H9 (cell line): ENCODE measurements around the gene FLACC1. TPM values are rescaled to one million over a fixed set of nuclear protein-coding genes. Genes with fewer than 3 reads are reported as not detected.

Experiments used
- DNase-seq: peaks from one replicate; pipeline ENCODE4 v3.0.0-alpha.2; 2017
- H2AFZ ChIP-seq: one replicate; pipeline ENCODE4 v1.6.1; 2013; ENCODE audit warnings: mild to moderate bottlenecking, low read length, control low read depth, moderate library complexity
- H2AK5ac ChIP-seq: 2 replicates; pipeline ENCODE4 v1.6.1; 2013; ENCODE audit warnings: low read length, control low read depth, mixed read lengths; ENCODE audit not compliant: insufficient read length
- H2BK120ac ChIP-seq: one replicate; pipeline ENCODE4 v1.6.1; 2013; ENCODE audit warnings: low read depth, mild to moderate bottlenecking, low read length, control low read depth, inconsistent platforms; ENCODE audit not compliant: poor library complexity, severe bottlenecking
- H2BK12ac ChIP-seq: 2 replicates; pipeline ENCODE4 v1.6.1; 2013; ENCODE audit warnings: low read length, control low read depth, mixed read lengths, low read depth; ENCODE audit not compliant: insufficient read length
- H2BK15ac ChIP-seq: 2 replicates; pipeline ENCODE4 v1.6.1; 2013; ENCODE audit warnings: low read depth, low read length, control low read depth
- H2BK20ac ChIP-seq: one replicate; pipeline ENCODE4 v1.6.1; 2013; ENCODE audit warnings: low read depth, mild to moderate bottlenecking, low read length, control low read depth, inconsistent platforms; ENCODE audit not compliant: poor library complexity, severe bottlenecking
- H2BK5ac ChIP-seq: 2 replicates; pipeline ENCODE4 v1.6.1; 2013; ENCODE audit warnings: low read length, control low read depth, mixed read lengths; ENCODE audit not compliant: insufficient read length
- H3K14ac ChIP-seq: 2 replicates; pipeline ENCODE4 v1.6.1; 2013; ENCODE audit warnings: low read length, control low read depth; ENCODE audit not compliant: insufficient read depth
- H3K18ac ChIP-seq: 2 replicates; pipeline ENCODE4 v1.6.1; 2013; ENCODE audit warnings: low read depth, mild to moderate bottlenecking, mixed read lengths, low read length, control low read depth; ENCODE audit not compliant: insufficient read length
- H3K23ac ChIP-seq: 2 replicates; pipeline ENCODE4 v1.6.1; 2013; ENCODE audit warnings: low read length, control low read depth, mixed read lengths, low read depth; ENCODE audit not compliant: insufficient read length
- H3K23me2 ChIP-seq: 2 replicates; pipeline ENCODE4 v1.6.1; 2013; ENCODE audit warnings: low read depth, mild to moderate bottlenecking, mixed read lengths, low read length, control low read depth; ENCODE audit not compliant: insufficient read length, poor library complexity, severe bottlenecking
- H3K27ac ChIP-seq: 2 replicates; pipeline ENCODE4 v1.5.1; 2013; ENCODE audit warnings: low read length, control low read depth, mixed read lengths, low read depth; ENCODE audit not compliant: insufficient read length
- H3K27me3 ChIP-seq: 2 replicates; pipeline ENCODE4 v1.6.1; 2013; ENCODE audit warnings: low read length, control low read depth, inconsistent platforms; ENCODE audit not compliant: insufficient read depth
- H3K4ac ChIP-seq: 2 replicates; pipeline ENCODE4 v1.6.1; 2013; ENCODE audit warnings: low read depth, mild to moderate bottlenecking, control low read depth, inconsistent platforms, low read length, moderate library complexity
- H3K4me1 ChIP-seq: 2 replicates; pipeline ENCODE4 v1.6.1; 2013; ENCODE audit warnings: low read length, control low read depth, inconsistent platforms; ENCODE audit not compliant: insufficient read depth
- H3K4me2 ChIP-seq: 2 replicates; pipeline ENCODE4 v1.6.1; 2013; ENCODE audit warnings: low read length, control low read depth, mixed read lengths; ENCODE audit not compliant: insufficient read length, insufficient read depth
- H3K56ac ChIP-seq: 2 replicates; pipeline ENCODE4 v1.6.1; 2013; ENCODE audit warnings: low read depth, mild to moderate bottlenecking, mixed read lengths, low read length, control low read depth; ENCODE audit not compliant: insufficient read length
- H3K79me1 ChIP-seq: 2 replicates; pipeline ENCODE4 v1.6.1; 2013; ENCODE audit warnings: low read depth, mild to moderate bottlenecking, moderate library complexity, low read length, control low read depth, inconsistent platforms; ENCODE audit not compliant: insufficient read depth, poor library complexity, severe bottlenecking
- H3K79me2 ChIP-seq: 2 replicates; pipeline ENCODE4 v1.6.1; 2013; ENCODE audit warnings: low read length, control low read depth, inconsistent platforms; ENCODE audit not compliant: insufficient read depth
- H3K9ac ChIP-seq: 2 replicates; pipeline ENCODE4 v1.6.1; 2013; ENCODE audit warnings: low read length, control low read depth, mixed read lengths; ENCODE audit not compliant: insufficient read length; ENCODE audit errors: extremely low read depth
- H3K9me3 ChIP-seq: one replicate; pipeline ENCODE4 v1.6.1; 2013; ENCODE audit warnings: low read depth, low read length, inconsistent platforms; ENCODE audit not compliant: control insufficient read depth
- H3T11ph ChIP-seq: one replicate; pipeline ENCODE4 v1.6.1; 2013; ENCODE audit warnings: mild to moderate bottlenecking, low read length, control low read depth, inconsistent platforms
- H4K20me1 ChIP-seq: one replicate; pipeline ENCODE4 v1.6.1; 2013; ENCODE audit not compliant: control insufficient read depth, insufficient read length, insufficient read depth
- H4K5ac ChIP-seq: 2 replicates; pipeline ENCODE4 v1.6.1; 2013; ENCODE audit warnings: low read depth, mild to moderate bottlenecking, mixed read lengths, low read length, control low read depth; ENCODE audit not compliant: insufficient read length
- H4K8ac ChIP-seq: replicated peaks from 2 replicates; pipeline ENCODE4 v1.6.1; 2013; ENCODE audit warnings: low read length, control low read depth, mixed read lengths, low read depth; ENCODE audit not compliant: insufficient read length
- H4K91ac ChIP-seq: 2 replicates; pipeline ENCODE4 v1.6.1; 2013; ENCODE audit warnings: low read depth, mild to moderate bottlenecking, moderate library complexity, mixed read lengths, low read length, control low read depth; ENCODE audit not compliant: insufficient read length
- H3K27ac Mint-ChIP-seq, 3 experiments: 2 replicates in 2 of 3; 3 replicates in 1 of 3; pipeline ENCODE4 v1.8.0; 2020 to 2021; ENCODE audit warnings: mixed read lengths in 3 of 3, mild to moderate bottlenecking in 1 of 3, moderate library complexity in 1 of 3
- H3K27me3 Mint-ChIP-seq: 2 replicates; pipeline ENCODE4 v1.8.0; 2021; ENCODE audit warnings: low read depth, mild to moderate bottlenecking, moderate library complexity, mixed read lengths
- H3K36me3 Mint-ChIP-seq, 3 experiments: 2 replicates in 2 of 3; 3 replicates in 1 of 3; pipeline ENCODE4 v1.8.0; 2020 to 2021; ENCODE audit warnings: low read depth in 3 of 3, mixed read lengths in 3 of 3; ENCODE audit not compliant: insufficient read depth in 1 of 3
- H3K4me1 Mint-ChIP-seq, 2 experiments: 2 replicates each; pipeline ENCODE4 v1.8.0; 2020; ENCODE audit warnings: mixed read lengths in 2 of 2
- H3K4me3 Mint-ChIP-seq, 2 experiments: 2 replicates in 1 of 2; 3 replicates in 1 of 2; pipeline ENCODE4 v1.8.0; 2020 to 2021; ENCODE audit warnings: mild to moderate bottlenecking in 2 of 2, mixed read lengths in 2 of 2, moderate library complexity in 1 of 2
- H3K9me3 Mint-ChIP-seq, 2 experiments: 2 replicates in 1 of 2; 3 replicates in 1 of 2; pipeline ENCODE4 v1.8.0; 2020; ENCODE audit warnings: mild to moderate bottlenecking in 2 of 2, mixed read lengths in 2 of 2, moderate library complexity in 1 of 2
- WGBS: extraction: QIAGEN DNeasy Blood & Tissue Kit; methylation state at CpG from one replicate; pipeline ENCODE4 v1.1.7; 2013; ENCODE audit warnings: missing lambda C conversion rate, low lambda C conversion rate, mixed read lengths; ENCODE audit not compliant: insufficient read length; ENCODE audit errors: extremely low coverage; 5-methylcytosine and 5-hydroxymethylcytosine counted together
- total RNA-seq: library from RNA; stranded (reverse); gene quantifications from 2 replicates; pipeline ENCODE4 v1.2.1, GENCODE V29; 2021
- TF ChIP-seq, protein P1 (sequence below): fragments of 200-600 bp; sonication (generic); conservative IDR thresholded peaks from 3 replicates; pipeline ENCODE4 v1.8.0; 2021; ENCODE audit warnings: antibody characterized with exemption, mild to moderate bottlenecking

The FLACC1 gene
- total RNA-seq, 1 experiment from 2014 or later = 0.42 TPM

DNA sequence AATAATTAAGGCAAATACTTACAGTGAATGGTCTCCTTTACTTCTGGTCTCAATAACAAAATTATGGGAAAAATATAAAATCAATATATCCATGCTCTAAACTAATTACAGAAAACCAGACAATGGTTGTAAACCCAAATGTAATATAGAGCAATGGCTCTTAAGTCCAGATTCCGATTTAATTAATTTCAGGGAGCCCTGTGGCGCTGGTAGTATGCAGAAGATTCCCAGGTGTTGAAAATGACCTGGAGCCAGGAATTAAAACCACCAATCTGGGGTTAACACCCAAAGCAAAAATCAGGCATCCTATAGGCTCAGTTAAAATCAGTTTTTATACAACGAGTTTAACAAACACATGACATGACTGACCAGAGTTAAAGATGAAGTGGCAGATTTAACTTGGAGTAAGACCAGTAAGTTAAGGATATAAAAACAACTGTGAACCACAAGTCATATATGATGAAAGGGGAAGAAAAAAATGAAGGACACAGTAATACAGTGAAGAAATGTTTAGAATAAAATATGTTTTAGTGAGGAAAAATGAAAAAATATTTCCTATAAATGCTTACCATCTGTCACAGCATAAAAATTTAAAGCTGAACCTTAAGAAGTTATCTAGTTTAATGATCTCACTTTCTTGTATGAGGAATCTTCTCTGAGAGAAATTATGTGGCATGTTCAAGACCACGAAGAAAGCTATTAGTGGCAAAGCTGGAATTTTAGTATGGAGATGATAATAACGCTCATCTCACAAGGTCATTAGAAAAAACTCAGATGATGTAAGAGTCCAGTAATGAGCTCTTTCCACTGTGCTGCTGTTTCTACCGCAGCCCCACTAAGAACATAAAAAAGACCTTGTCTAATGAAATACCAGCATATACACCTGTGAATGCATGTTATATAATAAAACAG lies 45.8 kb upstream of the FLACC1 start:
- no peak overlapping the region for H2BK20ac ChIP-seq
- no peak overlapping the region for H3K4me3 Mint-ChIP-seq
- H3K79me1 ChIP-seq = no peaks in the 10 kb centered on the region
- H3K4me1 Mint-ChIP-seq = 0 out of 4 replicates have a peak, but pooled peaks cover 0 to 3% of the 10 kb centered on the region in 2 experiments
- no peaks in the 10 kb centered on the region for H3K9me3 ChIP-seq
- H3K4me2 ChIP-seq = no peak overlapping the region
- H4K91ac ChIP-seq = no peak overlapping the region
- H4K5ac ChIP-seq = no peak overlapping the region
- H3K36me3 Mint-ChIP-seq = no peaks in the 10 kb centered on the region
- no peak overlapping the region for H3K18ac ChIP-seq
- no peaks in the 10 kb centered on the region for H3K23me2 ChIP-seq
- no peak overlapping the region for H2BK120ac ChIP-seq
- no peak overlapping the region for H4K8ac ChIP-seq
- H4K20me1 ChIP-seq = no peaks in the 10 kb centered on the region
- no peak for DNase-seq
- no peak overlapping the region for H3K9ac ChIP-seq
- WGBS = no CpG with 5 or more reads among the region's 6 CpGs
- no peaks in the 10 kb centered on the region for H3K27me3 Mint-ChIP-seq
- no peaks in the 10 kb centered on the region for H3K4me1 ChIP-seq
- H2AK5ac ChIP-seq = no peak overlapping the region
- no peak overlapping the region for H2AFZ ChIP-seq
- no peaks in the 10 kb centered on the region for H3K27me3 ChIP-seq
- no peak overlapping the region for H3K56ac ChIP-seq
- H3K14ac ChIP-seq = no peak overlapping the region
- no peaks in the 10 kb centered on the region for H3K79me2 ChIP-seq
- no peak overlapping the region for H2BK5ac ChIP-seq
- H3K23ac ChIP-seq = no peak overlapping the region
- TF ChIP-seq, protein P1, sequence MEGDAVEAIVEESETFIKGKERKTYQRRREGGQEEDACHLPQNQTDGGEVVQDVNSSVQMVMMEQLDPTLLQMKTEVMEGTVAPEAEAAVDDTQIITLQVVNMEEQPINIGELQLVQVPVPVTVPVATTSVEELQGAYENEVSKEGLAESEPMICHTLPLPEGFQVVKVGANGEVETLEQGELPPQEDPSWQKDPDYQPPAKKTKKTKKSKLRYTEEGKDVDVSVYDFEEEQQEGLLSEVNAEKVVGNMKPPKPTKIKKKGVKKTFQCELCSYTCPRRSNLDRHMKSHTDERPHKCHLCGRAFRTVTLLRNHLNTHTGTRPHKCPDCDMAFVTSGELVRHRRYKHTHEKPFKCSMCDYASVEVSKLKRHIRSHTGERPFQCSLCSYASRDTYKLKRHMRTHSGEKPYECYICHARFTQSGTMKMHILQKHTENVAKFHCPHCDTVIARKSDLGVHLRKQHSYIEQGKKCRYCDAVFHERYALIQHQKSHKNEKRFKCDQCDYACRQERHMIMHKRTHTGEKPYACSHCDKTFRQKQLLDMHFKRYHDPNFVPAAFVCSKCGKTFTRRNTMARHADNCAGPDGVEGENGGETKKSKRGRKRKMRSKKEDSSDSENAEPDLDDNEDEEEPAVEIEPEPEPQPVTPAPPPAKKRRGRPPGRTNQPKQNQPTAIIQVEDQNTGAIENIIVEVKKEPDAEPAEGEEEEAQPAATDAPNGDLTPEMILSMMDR = no peak
- no peak overlapping the region for H3T11ph ChIP-seq
- no peak overlapping the region for H3K27ac ChIP-seq
- no peaks in the 10 kb centered on the region for H3K9me3 Mint-ChIP-seq
- no peak overlapping the region for H2BK12ac ChIP-seq
- H3K27ac Mint-ChIP-seq = no peak overlapping the region
- no peak overlapping the region for H3K4ac ChIP-seq
- H2BK15ac ChIP-seq = no peak overlapping the region
